ENCODE data around the gene RNF111. TPM values are rescaled to one million over a fixed set of nuclear protein-coding genes. Genes with fewer than 3 reads are reported as not detected.

The RNF111 gene
- total RNA-seq, 3 donors from 2014 or later = 22.6 to 25.0 (median 25.0) TPM

DNA sequence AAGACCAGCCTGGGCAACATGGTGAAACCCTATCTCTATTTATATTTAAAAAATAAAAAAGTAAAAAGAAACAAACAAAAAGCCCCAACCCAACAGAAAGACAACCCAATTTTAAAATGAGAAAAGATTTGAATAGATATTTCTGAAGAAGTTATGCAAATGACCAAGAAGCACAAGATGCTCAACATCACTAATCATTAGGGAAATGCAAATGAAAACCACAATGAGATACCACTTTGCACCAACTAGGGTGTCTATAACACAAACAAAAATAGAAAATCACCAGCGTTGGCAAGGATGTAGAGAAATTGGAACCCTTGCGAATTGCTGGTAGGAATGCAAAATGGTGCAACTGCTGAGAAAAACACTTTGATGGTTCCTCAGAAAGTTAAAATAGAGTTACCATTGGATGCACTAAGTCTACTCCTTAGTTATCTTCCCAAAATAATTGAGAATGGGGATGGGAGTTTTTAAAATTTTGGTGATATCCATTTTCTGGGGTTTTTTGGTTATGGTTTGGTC is 71.7 kb downstream of the RNF111 start:
- DNase-seq (no peak), ATAC-seq (no peak)
- no peaks in the 10 kb centered on the region for H3K9me3 Mint-ChIP-seq
- H3K36me3 Mint-ChIP-seq (ENCODE audit: insufficient read depth) = peaks cover 37% of the 10 kb centered on the region
- H3K4me1 Mint-ChIP-seq (ENCODE audit: low read depth) = no peaks in the 10 kb centered on the region
- no peak overlapping the region for H3K4me3 Mint-ChIP-seq
- H3K27me3 Mint-ChIP-seq (ENCODE audit: low read depth) = no peaks in the 10 kb centered on the region

DNA sequence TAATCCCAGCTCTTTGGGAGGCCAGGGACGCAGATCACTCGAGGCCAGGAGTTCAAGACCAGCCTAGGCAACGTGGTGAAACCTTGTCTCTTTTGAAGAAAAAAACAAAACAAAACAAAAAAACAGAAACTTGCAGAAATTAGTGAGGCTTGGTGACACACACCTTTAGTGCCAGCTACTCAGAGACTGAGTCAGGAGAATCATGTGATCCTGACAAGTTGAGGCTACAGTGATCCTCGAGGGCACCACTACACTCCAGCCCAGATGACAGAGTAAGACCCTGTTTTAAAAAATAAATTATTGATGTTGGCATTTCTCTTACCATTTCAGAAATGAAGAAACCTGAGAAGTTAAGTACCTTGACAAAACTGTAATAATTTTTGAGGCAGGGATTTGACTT is 72.9 kb downstream of the RNF111 start:
- no peak for ATAC-seq
- no peak for DNase-seq
- no peak overlapping the region for H3K4me3 Mint-ChIP-seq

DNA sequence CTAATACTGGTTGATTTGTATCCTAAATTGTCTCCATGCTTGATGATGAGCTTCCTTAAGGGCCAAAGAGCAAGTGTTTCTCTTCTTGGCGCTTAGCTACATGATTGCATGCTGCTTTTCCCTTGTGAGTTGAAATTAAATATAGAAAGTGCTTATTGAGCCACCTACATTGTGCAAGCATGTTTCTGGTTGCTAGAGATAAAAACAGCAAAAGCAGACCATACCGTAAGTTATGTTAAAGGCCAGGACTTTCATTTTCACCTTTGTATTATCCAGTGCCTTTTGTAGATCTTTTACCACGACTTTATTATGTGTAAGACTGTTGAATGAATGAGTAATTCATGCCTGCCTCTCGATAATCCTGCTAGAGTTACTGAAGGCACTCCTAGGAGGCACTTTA is 75.6 kb downstream of the RNF111 start:
- H3K4me1 Mint-ChIP-seq (ENCODE audit: low read depth) = no peaks in the 10 kb centered on the region
- H3K36me3 Mint-ChIP-seq (ENCODE audit: insufficient read depth) = peaks cover 48% of the 10 kb centered on the region
- no peak for DNase-seq
- no peaks in the 10 kb centered on the region for H3K9me3 Mint-ChIP-seq
- ATAC-seq = no peak
- H3K4me3 Mint-ChIP-seq = no peak overlapping the region
- no peaks in the 10 kb centered on the region for H3K27me3 Mint-ChIP-seq (ENCODE audit: low read depth)

More for the DNA sequence above, 72.9 kb downstream of the RNF111 start:
- Mint-ChIP-seq H3K4me1 (ENCODE audit: low read depth) (no peaks in the 10 kb centered on the region), H3K27me3 (ENCODE audit: low read depth) (no peaks in the 10 kb centered on the region), H3K36me3 (ENCODE audit: insufficient read depth) (peaks cover 40% of the 10 kb centered on the region), H3K9me3 (no peaks in the 10 kb centered on the region)

DNA sequence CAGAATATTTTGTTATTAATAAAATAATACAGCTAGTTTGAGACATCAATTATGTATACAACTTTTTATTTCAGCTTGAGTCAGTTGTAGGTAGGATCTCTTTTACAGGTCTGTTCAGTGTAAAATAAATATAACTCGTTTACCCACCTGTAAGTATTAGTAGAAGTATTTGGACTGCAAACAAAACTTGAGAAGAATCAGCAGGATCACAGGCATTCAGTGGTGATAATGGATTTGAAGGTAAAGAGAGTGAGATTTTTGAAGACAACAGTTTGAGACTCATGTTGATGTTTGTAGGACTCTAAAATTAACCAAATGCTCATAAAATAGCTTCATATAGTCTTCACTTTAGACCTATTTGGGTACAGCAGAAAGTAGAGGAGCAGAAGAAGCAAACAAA is 82.0 kb downstream of the RNF111 start:
- Mint-ChIP-seq H3K27me3 (ENCODE audit: low read depth) (no peaks in the 10 kb centered on the region), H3K36me3 (ENCODE audit: insufficient read depth) (peaks cover 42% of the 10 kb centered on the region), H3K4me1 (ENCODE audit: low read depth) (peaks cover 3% of the 10 kb centered on the region), H3K9me3 (no peaks in the 10 kb centered on the region), H3K4me3 (no peak overlapping the region)
- DNase-seq = no peak
- no peak for ATAC-seq

DNA sequence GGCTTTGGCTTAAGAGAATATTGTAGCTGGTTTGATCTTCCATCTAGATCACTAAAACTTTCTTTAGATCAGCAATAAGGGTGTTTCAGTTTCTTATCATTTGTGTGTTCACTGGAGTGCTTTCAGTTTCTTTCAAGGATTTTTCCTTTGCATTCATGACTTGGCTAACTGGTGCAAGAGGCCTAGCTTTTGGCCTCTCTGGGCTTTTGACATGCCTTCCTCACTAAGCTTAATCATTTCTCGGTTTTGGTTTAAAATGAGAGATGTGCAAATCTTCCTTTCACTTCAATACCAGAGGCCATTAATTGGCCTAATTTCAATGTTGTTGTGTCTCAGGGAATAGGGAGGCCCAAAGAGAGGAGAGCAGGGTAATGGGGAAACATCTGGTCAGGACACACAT is 87.1 kb downstream of the RNF111 start:
- ATAC-seq (peak; percentile 50 to 66), DNase-seq (no peak)
- peaks cover 25% of the 10 kb centered on the region for H3K36me3 Mint-ChIP-seq (ENCODE audit: insufficient read depth)

DNA sequence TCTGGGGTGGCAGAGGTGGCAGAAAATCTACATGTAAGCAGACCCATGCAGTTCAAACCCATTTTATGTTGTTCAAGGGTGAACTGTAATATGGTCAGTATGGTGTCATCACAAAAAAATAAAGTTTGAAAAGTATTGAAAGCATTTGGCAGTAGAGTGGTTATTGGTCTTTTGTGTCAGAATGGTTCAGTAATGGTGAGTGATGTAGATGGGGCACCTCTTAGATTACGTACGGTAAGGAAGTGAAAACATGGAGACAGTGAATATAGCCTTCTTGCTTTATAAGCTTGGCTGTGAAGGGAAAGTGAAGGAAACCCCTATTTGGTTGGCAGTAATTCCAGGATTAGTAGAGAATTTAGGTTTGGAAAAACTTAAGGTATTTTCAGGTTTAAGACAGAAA is 100.3 kb downstream of the RNF111 start:
- Mint-ChIP-seq H3K4me1 (ENCODE audit: low read depth) (no peaks in the 10 kb centered on the region), H3K9me3 (no peaks in the 10 kb centered on the region), H3K27me3 (ENCODE audit: low read depth) (no peaks in the 10 kb centered on the region), H3K36me3 (ENCODE audit: insufficient read depth) (peaks cover 32% of the 10 kb centered on the region), H3K4me3 (no peak overlapping the region)
- DNase-seq (no peak), ATAC-seq (no peak)

More for the DNA sequence above, 87.1 kb downstream of the RNF111 start:
- Mint-ChIP-seq H3K27me3 (ENCODE audit: low read depth) (no peaks in the 10 kb centered on the region), H3K4me1 (ENCODE audit: low read depth) (peaks cover 7% of the 10 kb centered on the region), H3K4me3 (no peak overlapping the region), H3K9me3 (no peaks in the 10 kb centered on the region)

DNA sequence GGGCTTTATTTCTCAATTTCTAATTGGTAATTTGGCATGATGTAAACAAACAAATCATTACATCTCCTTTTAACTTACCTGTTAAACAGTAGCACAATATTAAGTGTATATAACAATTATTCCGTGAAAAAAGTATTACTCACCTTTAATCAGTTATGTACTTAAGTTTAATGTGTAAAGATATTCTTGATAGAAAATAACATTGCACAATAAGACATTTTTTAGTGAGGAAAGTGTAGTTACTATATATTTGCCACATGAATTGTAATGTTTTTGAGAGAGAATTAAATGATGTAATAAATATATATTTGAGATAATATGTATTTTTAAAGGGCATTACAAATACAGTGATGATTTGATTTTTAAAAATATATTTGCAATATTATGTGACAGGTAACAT is 106.6 kb downstream of the RNF111 start:
- ATAC-seq = no peak

DNA sequence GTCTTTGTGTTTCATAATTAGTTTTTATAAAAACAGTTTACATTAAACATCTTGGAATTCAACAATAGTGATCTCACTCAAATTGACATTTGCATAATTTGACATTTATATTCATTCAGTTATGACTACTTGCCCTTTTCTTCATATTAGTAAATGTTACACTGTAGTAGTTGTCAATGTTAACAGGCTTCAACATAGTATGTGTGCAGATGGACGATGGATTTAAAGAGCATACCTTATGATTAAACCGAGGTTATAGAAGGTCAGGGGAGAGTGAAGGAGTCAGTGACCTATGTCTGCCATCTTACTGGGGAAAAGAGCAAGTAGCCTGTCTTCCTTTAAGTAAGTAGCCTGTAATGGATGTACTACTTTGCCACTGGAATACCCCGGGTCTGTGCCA is 109.0 kb downstream of the RNF111 start:
- no peak overlapping the region for H3K4me3 Mint-ChIP-seq
- peaks cover 4% of the 10 kb centered on the region for H3K4me1 Mint-ChIP-seq (ENCODE audit: low read depth)
- peaks cover 26% of the 10 kb centered on the region for H3K36me3 Mint-ChIP-seq (ENCODE audit: insufficient read depth)
- no peaks in the 10 kb centered on the region for H3K27me3 Mint-ChIP-seq (ENCODE audit: low read depth)
- ATAC-seq (no peak), DNase-seq (no peak)
- H3K9me3 Mint-ChIP-seq = no peaks in the 10 kb centered on the region

More for the DNA sequence above, 106.6 kb downstream of the RNF111 start:
- Mint-ChIP-seq H3K9me3 (no peaks in the 10 kb centered on the region), H3K4me3 (no peak overlapping the region), H3K4me1 (ENCODE audit: low read depth) (peaks cover 2% of the 10 kb centered on the region), H3K36me3 (ENCODE audit: insufficient read depth) (peaks cover 30% of the 10 kb centered on the region), H3K27me3 (ENCODE audit: low read depth) (no peaks in the 10 kb centered on the region)
- DNase-seq = no peak

DNA sequence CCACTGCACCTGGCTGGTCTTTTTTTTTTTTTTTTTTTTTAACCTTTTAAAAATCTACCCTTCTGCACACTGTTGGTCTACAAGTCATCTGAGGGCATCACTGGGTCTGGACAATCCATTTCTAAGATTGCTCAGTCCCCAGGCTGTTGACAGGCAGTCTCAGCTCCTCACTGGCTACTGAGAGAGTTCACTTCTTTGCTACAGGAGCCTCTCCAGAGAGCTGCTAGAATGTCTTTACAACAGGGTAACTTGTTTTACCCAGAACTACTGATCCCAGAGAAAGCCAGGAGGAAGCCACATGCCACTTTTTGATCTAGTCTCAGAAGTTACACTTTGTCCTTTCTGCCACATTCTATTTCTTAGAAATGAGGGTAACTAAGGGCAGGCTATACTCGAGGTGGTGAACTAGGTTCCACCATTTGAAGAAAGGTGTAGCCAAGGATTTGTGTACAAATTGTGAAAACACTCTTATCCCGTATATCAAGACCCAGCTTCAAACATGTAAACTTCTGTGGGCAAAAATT is 111.8 kb downstream of the RNF111 start:
- no peak overlapping the region for H3K4me3 Mint-ChIP-seq
- peaks cover 7% of the 10 kb centered on the region for H3K4me1 Mint-ChIP-seq (ENCODE audit: low read depth)
- H3K27me3 Mint-ChIP-seq (ENCODE audit: low read depth) = no peaks in the 10 kb centered on the region
- no peak for DNase-seq
- peaks cover 13% of the 10 kb centered on the region for H3K36me3 Mint-ChIP-seq (ENCODE audit: insufficient read depth)
- H3K9me3 Mint-ChIP-seq = no peaks in the 10 kb centered on the region
- ATAC-seq = no peak

DNA sequence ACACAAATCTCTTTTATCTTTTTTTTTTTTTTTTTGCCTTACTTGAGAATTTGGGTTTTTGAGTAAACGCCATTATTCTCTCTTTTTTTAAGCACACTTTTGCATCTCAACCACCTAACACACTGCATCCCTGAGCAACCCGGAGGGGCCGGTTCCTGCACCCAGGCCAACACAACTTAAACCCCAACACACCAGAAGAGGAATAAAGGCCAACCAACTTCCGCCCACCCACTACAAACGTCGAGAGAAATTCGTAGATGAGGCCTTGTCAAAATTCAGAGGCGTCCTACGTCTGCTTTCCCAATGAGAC is 117.1 kb downstream of the RNF111 start:
- no peaks in the 10 kb centered on the region for H3K9me3 Mint-ChIP-seq
- H3K27me3 Mint-ChIP-seq (ENCODE audit: low read depth) = no peaks in the 10 kb centered on the region
- peak overlapping the region; percentile 91 for H3K4me3 Mint-ChIP-seq
- H3K4me1 Mint-ChIP-seq (ENCODE audit: low read depth) = peaks cover 9% of the 10 kb centered on the region
- no peaks in the 10 kb centered on the region for H3K36me3 Mint-ChIP-seq (ENCODE audit: insufficient read depth)
- ATAC-seq (no peak), DNase-seq (peak; percentile 6)

DNA sequence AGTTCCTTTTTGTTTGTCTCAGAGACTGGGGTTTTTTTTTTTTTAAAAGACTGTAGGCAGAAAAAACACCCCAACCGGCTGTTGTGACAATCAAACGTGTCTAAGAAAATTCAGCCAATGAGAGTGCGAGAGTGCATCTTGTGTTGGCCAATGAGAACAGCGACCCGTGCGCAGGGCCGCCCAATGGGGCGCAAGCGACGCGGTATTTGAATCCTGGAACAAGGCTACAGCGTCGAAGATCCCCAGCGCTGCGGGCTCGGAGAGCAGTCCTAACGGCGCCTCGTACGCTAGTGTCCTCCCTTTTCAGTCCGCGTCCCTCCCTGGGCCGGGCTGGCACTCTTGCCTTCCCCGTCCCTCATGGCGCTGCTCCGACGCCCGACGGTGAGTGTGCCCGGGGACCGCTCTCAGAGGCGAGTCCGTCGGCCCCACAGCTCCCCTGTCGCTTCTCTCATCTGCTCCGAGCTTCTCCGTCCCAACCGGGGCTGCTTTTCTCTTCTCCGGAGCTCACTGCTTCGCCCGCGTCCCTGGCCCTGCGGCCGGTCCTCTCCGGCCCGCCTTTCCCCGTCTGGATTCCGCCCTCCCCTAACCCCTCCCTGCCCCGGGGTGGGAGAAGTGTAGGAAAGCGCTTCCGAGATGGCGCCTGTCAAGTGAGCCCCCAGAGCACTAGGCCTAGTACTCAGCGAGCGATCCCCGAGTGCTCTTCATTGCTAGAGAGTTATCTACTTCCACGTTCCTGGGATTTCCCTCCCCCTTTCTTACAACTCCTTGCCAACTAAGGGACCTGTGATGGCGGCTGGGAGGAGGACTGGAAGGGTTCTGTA is 117.7 kb downstream of the RNF111 start, which contains the start of gene CCNB2:
TSS of gene CCNB2 (plus strand) at position 235 of the 821 bp plus-strand sequence. CDS start at position 358, 123 bp downstream.
- ATAC-seq = peak; percentile 100
- Mint-ChIP-seq H3K27me3 (ENCODE audit: low read depth) (no peaks in the 10 kb centered on the region), H3K9me3 (no peaks in the 10 kb centered on the region), H3K36me3 (ENCODE audit: insufficient read depth) (no peaks in the 10 kb centered on the region), H3K4me3 (peak within 1 kb of the TSS; percentile 91), H3K4me1 (ENCODE audit: low read depth) (peaks cover 9% of the 10 kb centered on the region)
- peak; percentile 73 for DNase-seq

DNA sequence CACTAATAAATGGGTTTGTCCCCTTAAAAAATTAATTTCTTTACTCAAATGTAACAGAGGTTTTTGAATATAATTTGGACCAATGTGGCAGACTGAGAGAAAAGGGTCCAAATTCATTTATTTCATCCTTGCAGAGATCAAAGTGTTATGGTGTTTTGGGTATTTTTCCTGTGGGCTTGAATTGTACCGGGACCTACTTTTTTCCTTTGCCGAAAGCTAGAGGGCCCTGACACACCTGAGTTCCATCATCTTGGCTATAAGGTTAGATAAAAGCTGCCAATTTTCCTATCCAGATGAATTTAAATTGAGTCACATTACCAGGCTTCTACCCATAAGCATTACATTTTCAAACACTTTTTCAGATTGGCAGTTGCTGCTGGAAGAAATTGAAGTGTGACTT is 118.4 kb downstream of the RNF111 start:
- Mint-ChIP-seq H3K4me3 (peak overlapping the region; percentile 91), H3K36me3 (ENCODE audit: insufficient read depth) (no peaks in the 10 kb centered on the region), H3K27me3 (ENCODE audit: low read depth) (no peaks in the 10 kb centered on the region), H3K9me3 (no peaks in the 10 kb centered on the region), H3K4me1 (ENCODE audit: low read depth) (peaks cover 9% of the 10 kb centered on the region)
- DNase-seq (no peak), ATAC-seq (no peak)

DNA sequence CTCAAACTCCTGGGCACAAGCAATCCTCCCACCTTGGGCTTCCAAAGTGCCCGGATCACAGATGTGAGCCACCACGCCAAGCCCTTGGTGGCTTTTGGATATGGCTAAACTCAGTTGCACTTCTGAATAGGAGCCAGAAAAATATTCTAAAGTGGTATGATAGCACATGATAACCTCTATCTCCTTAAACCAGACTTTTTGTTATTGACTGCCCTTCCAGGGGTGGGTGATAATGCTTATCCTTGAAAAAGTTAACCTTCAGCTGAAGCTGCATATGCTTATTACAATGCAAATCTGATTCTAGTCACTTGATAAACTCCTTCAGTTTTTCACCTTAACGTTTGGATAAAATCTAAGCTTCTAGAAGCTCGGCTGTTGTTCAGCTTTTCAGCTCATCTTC is 123.8 kb downstream of the RNF111 start:
- Mint-ChIP-seq H3K27me3 (ENCODE audit: low read depth) (no peaks in the 10 kb centered on the region), H3K9me3 (no peaks in the 10 kb centered on the region), H3K4me1 (ENCODE audit: low read depth) (no peaks in the 10 kb centered on the region), H3K36me3 (ENCODE audit: insufficient read depth) (no peaks in the 10 kb centered on the region), H3K4me3 (no peak overlapping the region)
- ATAC-seq (no peak), DNase-seq (no peak)

DNA sequence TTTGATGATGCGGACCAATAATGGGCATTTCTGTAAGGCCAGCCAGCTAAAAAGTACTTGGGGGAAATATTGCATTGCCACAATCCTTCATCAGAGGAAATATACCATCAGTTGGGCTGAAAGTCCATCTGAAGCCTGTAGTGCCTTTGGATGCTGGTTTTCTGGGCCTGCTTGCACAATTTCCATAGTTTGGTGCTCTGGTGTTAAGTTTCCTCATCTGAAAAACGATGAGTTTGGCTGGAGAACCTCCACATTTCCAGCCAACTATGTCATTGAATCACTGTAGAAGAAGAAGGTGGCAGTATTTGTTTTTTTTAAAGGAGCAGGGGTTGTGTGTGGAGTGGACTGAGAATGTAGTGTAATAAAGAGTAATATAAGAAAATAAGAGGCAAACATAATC is 127.6 kb downstream of the RNF111 start:
- no peak overlapping the region for H3K4me3 Mint-ChIP-seq
- H3K9me3 Mint-ChIP-seq = no peaks in the 10 kb centered on the region
- peaks cover 2% of the 10 kb centered on the region for H3K36me3 Mint-ChIP-seq (ENCODE audit: insufficient read depth)

DNA sequence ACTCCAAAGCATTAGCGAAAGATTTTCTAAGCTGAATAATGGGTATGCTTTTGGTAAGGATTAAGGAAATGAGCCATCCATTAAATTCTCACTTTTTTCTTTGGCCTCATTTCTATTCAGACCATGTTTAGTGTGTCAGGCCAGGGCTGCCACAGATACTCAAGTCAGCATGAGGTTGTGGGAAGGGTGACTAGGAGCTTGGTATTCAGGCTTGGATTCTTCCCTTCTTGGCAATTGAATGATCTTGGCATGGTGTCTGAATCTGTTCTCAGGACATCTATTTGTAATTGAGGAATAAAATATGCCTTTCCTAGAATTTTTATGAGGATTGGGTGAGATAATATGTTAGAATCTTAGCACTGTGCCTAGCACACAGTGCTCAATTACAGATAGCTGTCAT is 128.7 kb downstream of the RNF111 start:
- no peak overlapping the region for H3K4me3 Mint-ChIP-seq

More for the DNA sequence above, 127.6 kb downstream of the RNF111 start:
- DNase-seq (no peak), ATAC-seq (no peak)
- no peaks in the 10 kb centered on the region for H3K27me3 Mint-ChIP-seq (ENCODE audit: low read depth)
- no peaks in the 10 kb centered on the region for H3K4me1 Mint-ChIP-seq (ENCODE audit: low read depth)

More for the DNA sequence above, 128.7 kb downstream of the RNF111 start:
- Mint-ChIP-seq H3K36me3 (ENCODE audit: insufficient read depth) (peaks cover 2% of the 10 kb centered on the region), H3K27me3 (ENCODE audit: low read depth) (no peaks in the 10 kb centered on the region), H3K4me1 (ENCODE audit: low read depth) (no peaks in the 10 kb centered on the region), H3K9me3 (no peaks in the 10 kb centered on the region)
- ATAC-seq (no peak), DNase-seq (no peak)

Data from activated T-cell treated with anti-CD3 and anti-CD28 coated beads, Interleukin-2, amount 50 U/mL, for 4 hours (primary cell).